NT2/D1 (cell line): ENCODE results near the gene LBP.

ENCODE experiments used
- DNase-seq: peaks from one replicate; pipeline ENCODE4 v3.0.0-alpha.2; 2011; ENCODE audit warnings: low read depth, low spot score
- H3K27me3 ChIP-seq: 2 replicates; pipeline ENCODE4 v1.6.0; 2011; ENCODE audit warnings: mild to moderate bottlenecking; ENCODE audit not compliant: insufficient read length, insufficient read depth
- H3K36me3 ChIP-seq: 2 replicates; pipeline ENCODE4 v1.6.1; 2011; ENCODE audit warnings: mild to moderate bottlenecking, low read length, mixed read lengths; ENCODE audit not compliant: insufficient read depth, insufficient read length
- H3K4me1 ChIP-seq: 2 replicates; pipeline ENCODE4 v1.5.1; 2011; ENCODE audit not compliant: insufficient read depth, insufficient read length
- H3K4me3 ChIP-seq: 2 replicates; pipeline ENCODE4 v1.5.1; 2011; ENCODE audit warnings: low read depth; ENCODE audit not compliant: insufficient read length
- H3K9ac ChIP-seq: 2 replicates; pipeline ENCODE4 v1.6.0; 2011; ENCODE audit warnings: low read depth; ENCODE audit not compliant: insufficient read length
- H3K9me3 ChIP-seq: 2 replicates; pipeline ENCODE4 v1.5.1; 2011; ENCODE audit warnings: mild to moderate bottlenecking, low read length; ENCODE audit not compliant: insufficient read depth
- SUZ12 ChIP-seq: IDR thresholded peaks from 2 replicates; pipeline ENCODE4 v1.6.1; 2011; ENCODE audit not compliant: insufficient read length, insufficient read depth; ENCODE audit errors: extremely low read depth
- YY1 ChIP-seq: IDR thresholded peaks from 2 replicates; pipeline ENCODE4 v1.6.1; 2011; ENCODE audit not compliant: insufficient read length, insufficient read depth
- ZNF274 ChIP-seq: IDR thresholded peaks from 2 replicates; pipeline ENCODE4 v1.6.1; 2011; ENCODE audit warnings: mild to moderate bottlenecking, low read depth, low read length

Gene LBP

DNA sequence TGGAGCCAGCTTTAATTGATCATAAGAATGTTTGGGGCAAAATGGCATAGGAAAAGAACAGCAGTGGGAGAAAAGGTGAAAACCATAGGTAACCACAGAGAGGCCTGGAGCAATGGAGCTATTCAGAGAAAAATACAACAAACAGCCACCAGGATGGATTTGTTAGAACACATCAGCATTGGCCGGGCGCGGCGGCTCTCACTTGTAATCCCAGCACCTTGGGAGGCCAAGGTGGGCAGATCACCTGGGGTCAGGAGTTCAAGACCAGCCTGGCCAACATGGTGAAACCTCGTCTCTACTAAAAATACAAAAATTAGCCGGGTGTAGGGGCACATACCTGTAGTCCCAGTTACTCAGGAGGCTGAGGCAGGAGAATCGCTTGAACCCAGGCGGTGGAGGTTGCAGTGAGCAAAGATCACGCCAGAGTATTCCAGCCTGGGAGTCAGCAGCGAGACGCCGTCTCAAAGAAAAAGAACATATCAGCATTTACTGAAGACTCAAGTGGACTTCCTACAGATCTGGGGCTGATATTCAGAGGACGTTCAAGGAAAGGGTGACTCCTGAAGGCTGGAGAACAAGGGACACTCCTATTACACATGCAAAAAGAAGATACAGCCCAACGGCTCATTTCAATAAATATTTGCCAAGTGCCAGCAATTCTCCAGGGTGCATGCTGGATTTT is 68.6 kb downstream of the LBP start:
- TF ChIP-seq ZNF274 (no peak), SUZ12 (no peak), YY1 (no peak)
- H3K36me3 ChIP-seq: peaks cover 81% of the 10 kb centered on the region
- no peak overlapping the region for H3K4me3 ChIP-seq
- no peaks in the 10 kb centered on the region for H3K27me3 ChIP-seq
- H3K9me3 ChIP-seq: no peaks in the 10 kb centered on the region
- peaks cover 4% of the 10 kb centered on the region for H3K4me1 ChIP-seq
- no peak overlapping the region for H3K9ac ChIP-seq
- no peak for DNase-seq

DNA sequence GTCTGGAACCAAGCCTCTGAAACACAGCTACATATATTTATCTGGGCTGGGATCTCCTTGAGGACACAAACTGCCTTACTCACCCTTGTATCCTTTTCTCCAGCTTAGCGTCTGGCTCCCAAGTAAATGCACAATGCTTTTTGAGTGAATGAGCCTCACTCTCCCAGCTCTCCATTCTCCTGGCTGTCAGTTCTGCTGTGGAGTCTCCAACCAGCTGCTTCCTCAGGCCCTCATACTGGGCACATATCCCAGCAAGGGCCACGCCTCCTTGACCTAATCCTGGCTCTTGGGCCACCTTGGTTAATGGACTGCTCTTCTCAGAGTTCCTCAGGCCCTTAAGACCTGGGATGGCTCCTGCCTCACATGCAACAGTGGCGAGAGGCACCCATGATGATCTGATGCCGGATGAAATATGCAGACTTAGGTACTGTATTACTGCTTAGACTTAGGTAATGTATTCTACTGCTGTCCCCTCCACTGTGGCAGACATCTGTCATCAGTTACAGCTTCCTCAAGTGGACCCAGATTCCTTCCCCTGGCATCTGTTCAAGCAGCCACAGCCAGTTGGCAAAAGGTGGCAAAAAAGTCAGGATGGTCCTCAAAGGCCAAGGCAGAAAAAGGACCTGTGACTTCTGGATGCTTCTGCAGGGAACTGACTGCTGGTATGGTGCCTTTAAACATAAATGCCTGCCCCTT is 72.4 kb downstream of the LBP start:
- H3K9ac ChIP-seq: no peak overlapping the region
- no peak overlapping the region for H3K4me3 ChIP-seq
- H3K9me3 ChIP-seq: no peaks in the 10 kb centered on the region
- peaks cover 89% of the 10 kb centered on the region for H3K36me3 ChIP-seq
- no peaks in the 10 kb centered on the region for H3K27me3 ChIP-seq
- TF ChIP-seq ZNF274 (no peak), SUZ12 (no peak), YY1 (no peak)
- DNase-seq: no peak
- peaks cover 4% of the 10 kb centered on the region for H3K4me1 ChIP-seq

DNA sequence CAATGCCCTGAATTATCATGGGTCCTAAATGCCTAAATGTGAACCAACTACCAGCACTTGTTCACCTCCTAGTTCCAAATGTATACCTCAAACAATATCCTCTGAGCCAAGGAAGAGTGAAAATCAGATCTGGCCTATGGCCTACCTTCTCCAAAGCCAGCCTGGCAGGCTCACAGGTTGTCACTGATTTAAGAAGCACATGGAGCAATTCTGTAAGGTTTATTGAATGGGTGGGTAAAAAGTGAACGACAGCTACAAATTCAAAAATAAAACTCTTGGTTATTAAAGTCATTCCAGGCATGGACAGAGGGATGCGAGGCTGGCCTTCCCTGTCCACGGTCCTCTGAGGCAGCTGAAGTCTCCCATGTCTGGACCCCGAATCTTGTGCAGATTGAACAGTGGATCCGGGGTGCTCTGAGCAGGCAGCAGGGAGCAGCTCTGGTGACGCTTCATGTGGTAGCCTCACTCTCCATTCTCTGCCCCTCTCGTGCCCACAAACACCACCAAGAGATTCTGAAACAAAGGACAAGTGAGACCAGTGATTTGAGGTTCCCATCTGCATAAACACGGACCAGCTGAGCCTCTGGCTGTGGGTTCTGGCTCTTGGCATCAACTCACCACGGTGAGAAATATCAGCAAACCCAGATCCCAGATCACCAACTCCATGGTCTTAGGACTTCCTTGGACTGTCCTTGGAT is 74.3 kb downstream of the LBP start:
- Histone ChIP-seq H3K4me1 (peaks cover 6% of the 10 kb centered on the region), H3K4me3 (no peak overlapping the region), H3K9me3 (no peaks in the 10 kb centered on the region), H3K27me3 (no peaks in the 10 kb centered on the region), H3K36me3 (peaks cover 90% of the 10 kb centered on the region), H3K9ac (no peak overlapping the region)
- no peak for DNase-seq
- TF ChIP-seq ZNF274: no peak
- no peak for TF ChIP-seq YY1
- no peak for TF ChIP-seq SUZ12

DNA sequence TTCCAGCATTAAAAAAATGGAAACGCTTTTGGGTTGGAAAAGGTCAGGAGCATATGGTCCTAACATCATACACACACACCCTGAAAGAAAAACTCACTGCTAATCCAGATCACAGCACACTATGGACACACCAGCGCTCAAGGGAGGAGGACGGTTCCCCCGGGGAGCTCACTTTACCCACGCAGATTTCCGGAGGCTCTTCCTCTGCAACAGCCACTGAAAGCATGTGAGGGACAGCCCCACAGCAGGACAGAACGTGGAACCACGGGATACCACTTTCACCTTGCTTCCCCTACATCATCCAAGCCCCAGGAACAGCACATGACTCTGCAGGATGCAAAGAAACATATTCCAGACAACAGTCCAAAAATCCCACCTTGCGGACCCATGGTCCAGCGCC is 75.6 kb downstream of the LBP start:
- peaks cover 8% of the 10 kb centered on the region for H3K4me1 ChIP-seq
- H3K9me3 ChIP-seq: no peaks in the 10 kb centered on the region
- H3K36me3 ChIP-seq: peaks cover 95% of the 10 kb centered on the region
- H3K4me3 ChIP-seq: no peak overlapping the region
- H3K27me3 ChIP-seq: no peaks in the 10 kb centered on the region
- TF ChIP-seq YY1: no peak
- no peak for TF ChIP-seq SUZ12
- no peak for TF ChIP-seq ZNF274
- H3K9ac ChIP-seq: no peak overlapping the region
- no peak for DNase-seq

DNA sequence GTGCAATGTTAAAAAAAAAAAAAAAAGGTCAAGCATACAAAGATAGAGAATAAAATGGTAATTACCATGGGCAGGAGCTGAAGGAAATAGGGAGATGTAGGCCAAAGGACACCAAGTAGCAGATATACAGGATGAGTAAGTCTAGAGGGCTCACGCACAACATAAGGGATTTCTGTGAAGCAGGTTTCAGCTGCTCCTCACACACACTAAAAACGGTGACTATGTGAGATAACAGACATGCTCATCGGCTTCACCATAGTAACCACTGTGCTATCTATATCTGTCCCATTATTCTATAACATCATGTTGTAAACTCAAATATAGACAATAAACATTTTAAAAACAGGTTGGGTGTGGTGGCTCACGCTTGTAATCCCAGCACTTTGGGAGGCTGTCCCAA is 77.3 kb downstream of the LBP start:
- Histone ChIP-seq H3K27me3 (no peaks in the 10 kb centered on the region), H3K36me3 (peaks cover 99% of the 10 kb centered on the region), H3K4me1 (peaks cover 10% of the 10 kb centered on the region), H3K9ac (no peak overlapping the region), H3K9me3 (no peaks in the 10 kb centered on the region), H3K4me3 (no peak overlapping the region)
- TF ChIP-seq YY1: no peak
- no peak for TF ChIP-seq ZNF274
- no peak for TF ChIP-seq SUZ12
- no peak for DNase-seq

- no peak overlapping the region for H3K9ac ChIP-seq
- H3K4me1 ChIP-seq: peaks cover 8% of the 10 kb centered on the region
- no peak overlapping the region for H3K4me3 ChIP-seq
- H3K9me3 ChIP-seq: no peaks in the 10 kb centered on the region
- DNase-seq: no peak
- TF ChIP-seq YY1 (no peak), ZNF274 (no peak), SUZ12 (no peak)
- no peaks in the 10 kb centered on the region for H3K27me3 ChIP-seq
- peaks cover 99% of the 10 kb centered on the region for H3K36me3 ChIP-seq
These were observed 78.1 kb downstream of the LBP start for GRCh38 chr20:38424401-38424800.
